ENCODE results near the gene PRSS23.

The PRSS23 gene

DNA sequence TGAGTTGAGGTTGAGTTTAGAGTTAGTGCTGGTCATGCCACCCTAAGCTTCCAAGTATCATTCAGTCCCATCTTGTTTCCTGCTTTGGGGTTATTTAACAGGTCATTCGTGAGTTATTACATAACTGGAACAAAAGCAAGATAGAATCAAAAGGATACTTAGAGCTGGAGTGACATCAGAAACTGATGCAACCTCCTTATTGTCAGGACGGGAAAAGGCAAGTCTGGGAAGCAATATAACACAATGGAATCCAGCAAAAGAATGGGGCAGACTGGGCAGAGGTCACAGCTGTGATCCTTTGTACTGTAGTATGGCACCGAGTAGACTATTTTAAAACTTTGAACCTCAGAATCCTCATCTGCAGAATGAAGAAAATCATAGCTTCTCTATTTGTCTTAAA is 4.4 kb upstream of the PRSS23 start:
- DNase-seq (ENCODE audit: low read depth in 2 of 2), result peak; percentile 77 to 86
- TF ChIP-seq CTCF (IDR thresholded peaks at IDR 0.05; ENCODE audit: low read depth, low read length), result no peak

GRCh38 chr11:86797133-86797532 is 3.2 kb upstream of the PRSS23 start:
- no peak for DNase-seq (ENCODE audit: low read depth in 2 of 2)
- no peak overlapping the region for H3K4me3 ChIP-seq (replicated peaks in 1 of 2; ENCODE audit: low read depth in 2 of 2, low read length in 2 of 2)
- TF ChIP-seq CTCF (IDR thresholded peaks at IDR 0.05; ENCODE audit: low read depth, low read length), result no peak

More for the DNA sequence above, 4.4 kb upstream of the PRSS23 start:
- H3K4me3 ChIP-seq (replicated peaks in 1 of 2; ENCODE audit: low read depth in 2 of 2, low read length in 2 of 2), result no peak overlapping the region

GRCh38 chr11:86798988-86799387 is 1.4 kb upstream of the PRSS23 start:
- no peak overlapping the region for H3K4me3 ChIP-seq (replicated peaks in 1 of 2; ENCODE audit: low read depth in 2 of 2, low read length in 2 of 2)
- peak; percentile 87 to 92 for DNase-seq (ENCODE audit: low read depth in 2 of 2)

DNA sequence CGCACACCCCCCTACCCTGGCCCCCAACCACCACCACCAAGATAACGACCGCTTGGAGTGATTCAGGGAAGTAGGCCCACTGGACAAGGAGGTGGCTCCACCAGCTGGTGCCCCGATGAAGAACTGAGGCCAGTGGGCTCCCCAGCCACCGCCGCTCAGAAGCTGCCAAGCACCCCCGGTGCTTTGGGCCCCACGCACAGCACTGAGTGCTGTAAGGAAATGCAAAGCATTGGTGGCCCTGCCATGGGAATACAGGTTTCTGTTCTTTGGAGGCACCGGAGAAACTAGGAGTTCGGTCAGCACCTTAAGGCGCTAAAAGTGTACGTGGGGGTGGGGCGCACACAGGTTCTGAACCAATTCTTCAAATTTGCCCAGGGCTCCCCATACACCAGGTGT is 664 bp upstream of the PRSS23 start:
- peak overlapping the region; percentile 35 to 88 for H3K4me3 ChIP-seq (replicated peaks in 1 of 2; ENCODE audit: low read depth in 2 of 2, low read length in 2 of 2)
- DNase-seq (ENCODE audit: low read depth in 2 of 2), result no peak

More at GRCh38 chr11:86798988-86799387, 1.4 kb upstream of the PRSS23 start:
- peak; percentile 6 for TF ChIP-seq CTCF (IDR thresholded peaks at IDR 0.05; ENCODE audit: low read depth, low read length)

GRCh38 chr11:86800960-86801272 is 574 bp downstream of the PRSS23 start:
- H3K4me3 ChIP-seq (replicated peaks in 1 of 2; ENCODE audit: low read depth in 2 of 2, low read length in 2 of 2), result peak overlapping the region; percentile 85 to 88
- TF ChIP-seq CTCF (IDR thresholded peaks at IDR 0.05; ENCODE audit: low read depth, low read length), result no peak
- peak in 1 of 2 donors; percentile 29 for DNase-seq (ENCODE audit: low read depth in 2 of 2)

More for the DNA sequence above, 664 bp upstream of the PRSS23 start:
- TF ChIP-seq CTCF (IDR thresholded peaks at IDR 0.05; ENCODE audit: low read depth, low read length), result no peak

GRCh38 chr11:86801364-86801763 is 1.0 kb downstream of the PRSS23 start:
- peak overlapping the region; percentile 85 to 88 for H3K4me3 ChIP-seq (replicated peaks in 1 of 2; ENCODE audit: low read depth in 2 of 2, low read length in 2 of 2)
- peak in 1 of 2 donors; percentile 35 for DNase-seq (ENCODE audit: low read depth in 2 of 2)
- TF ChIP-seq CTCF (IDR thresholded peaks at IDR 0.05; ENCODE audit: low read depth, low read length), result no peak

- TF ChIP-seq CTCF (IDR thresholded peaks at IDR 0.05; ENCODE audit: low read depth, low read length), result no peak
- H3K4me3 ChIP-seq (replicated peaks in 1 of 2; ENCODE audit: low read depth in 2 of 2, low read length in 2 of 2), result peak overlapping the region; percentile 85 to 88
- peak in 1 of 2 donors; percentile 28 for DNase-seq (ENCODE audit: low read depth in 2 of 2)
These were observed 1.8 kb downstream of the PRSS23 start for GRCh38 chr11:86802146-86802545.

All from cardiac fibroblast (primary cell).